Glomerular endothelial cell (primary cell): Measurements from ENCODE around the gene OR4C3. TPM values are rescaled to one million over a fixed set of nuclear protein-coding genes. Genes with fewer than 3 reads are reported as not detected.
"Not testable (repeated sequence)": the region's sequence is repeated elsewhere in the genome, so short reads cannot be mapped to it uniquely, and the experiment has no call there.

Experiments used
- DNase-seq: peaks from one replicate; pipeline ENCODE4 v3.0.0-alpha.2; 2011; ENCODE audit warnings: low read depth, low spot score; ENCODE audit errors: extremely low read depth
- total RNA-seq: library from RNA; depleted of rRNA; stranded (reverse); fragments of >200 nt; gene quantifications from 2 replicates; pipeline ENCODE4 v1.2.3, GENCODE V29; 2015

Gene OR4C3
- total RNA-seq, result not detected in 2 replicates

GRCh38 chr11:48324620-48325019 lies at the start of gene OR4C3:
OR4C3 (plus strand) TSS chr11:48324920; CDS start chr11:48325022, 102 bp downstream.
- DNase-seq, result not testable (repeated sequence)

GRCh38 chr11:48305923-48306322 lies 18.8 kb upstream of the OR4C3 start, which contains the start of gene OR4S1:
OR4S1 (plus strand) TSS chr11:48306223; CDS start chr11:48306223, 0 bp downstream.
- no peak for DNase-seq

DNA sequence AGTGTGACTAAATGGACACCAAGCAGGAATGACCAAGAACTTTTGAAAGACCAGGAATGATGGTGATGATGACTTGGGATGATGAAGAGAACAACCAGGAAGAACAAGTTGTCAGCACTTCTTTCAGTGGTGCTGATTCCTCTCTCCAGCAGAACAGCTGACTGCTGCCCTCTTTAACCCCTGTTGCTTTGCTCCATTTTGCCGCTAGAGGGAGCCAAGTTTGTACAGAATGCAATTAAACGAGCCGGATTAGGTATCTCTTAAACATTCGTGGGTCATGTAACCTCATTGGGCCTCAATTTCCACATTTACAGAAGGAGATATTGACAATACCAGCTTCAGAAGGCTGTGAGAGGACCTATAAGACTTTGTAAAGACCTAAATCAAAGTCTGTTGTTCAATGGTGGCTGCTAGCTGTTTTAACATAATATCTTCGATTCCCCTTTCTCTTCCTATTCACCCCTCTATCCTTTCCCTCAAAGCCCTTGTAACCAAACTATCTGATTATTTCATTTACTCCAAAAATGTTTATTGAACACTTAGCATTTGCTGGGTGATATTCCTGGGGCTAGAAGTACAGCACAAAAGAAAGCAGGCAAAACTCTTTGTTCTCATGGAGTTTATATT lies 16.8 kb upstream of the OR4C3 start:
- peak; percentile 36 for DNase-seq

DNA sequence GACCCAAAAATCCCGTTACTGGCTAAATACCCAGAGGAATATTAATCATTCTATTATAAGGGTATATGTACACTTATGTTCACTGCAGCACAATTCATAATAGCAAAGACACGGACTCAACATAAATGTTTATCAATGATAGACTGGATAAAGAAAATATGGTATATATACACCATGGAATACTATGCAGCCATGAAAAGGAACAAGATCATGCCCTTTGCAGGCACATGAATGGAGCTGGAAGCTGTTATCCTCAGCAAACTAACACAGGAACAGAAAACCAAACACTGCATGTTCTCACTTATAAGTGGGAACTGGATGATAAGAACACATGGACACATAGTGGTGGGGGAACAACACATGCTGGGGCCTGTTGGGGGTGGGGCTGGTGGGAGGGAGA lies 11.1 kb upstream of the OR4C3 start:
- not testable (repeated sequence) for DNase-seq

DNA sequence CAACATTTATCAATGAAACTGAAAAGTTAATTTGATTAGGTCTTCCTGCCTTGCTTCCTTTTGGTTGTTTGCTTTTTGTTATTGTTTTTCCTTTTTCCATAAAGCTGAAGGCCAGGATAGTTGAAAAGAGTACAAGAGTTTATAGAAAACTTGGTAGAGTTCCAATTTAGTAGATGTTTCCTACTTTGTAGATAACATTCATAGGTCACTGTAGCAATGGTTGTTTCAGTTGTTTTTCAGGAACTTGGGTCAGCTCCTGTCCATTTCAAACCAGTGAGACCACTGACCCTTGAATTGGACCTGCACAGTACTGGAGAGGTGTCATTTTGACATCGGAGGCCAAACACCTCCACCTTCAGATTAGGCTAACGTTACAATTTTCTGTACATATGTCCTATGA lies 4.9 kb upstream of the OR4C3 start:
- not testable (repeated sequence) for DNase-seq

DNA sequence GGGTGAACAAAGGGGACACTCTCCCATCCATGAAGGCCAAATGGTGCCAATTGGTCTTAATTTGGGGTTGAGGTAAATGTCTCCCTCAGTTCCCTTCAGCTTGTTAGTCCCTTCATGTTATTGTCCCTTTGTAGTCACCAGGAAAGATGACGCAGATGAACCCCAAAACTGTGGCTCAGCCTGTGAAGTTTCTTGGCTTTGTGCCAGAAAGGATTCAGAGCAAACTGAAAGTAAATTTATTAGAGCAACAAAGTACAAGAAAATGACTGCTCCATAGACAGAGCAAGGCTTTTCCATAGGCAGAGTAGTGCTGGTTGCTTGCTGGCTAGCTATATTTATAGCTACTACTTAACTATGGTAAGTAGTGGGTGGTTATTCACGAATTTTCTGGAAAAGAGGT lies 16.7 kb downstream of the OR4C3 start:
- DNase-seq, result no peak

DNA sequence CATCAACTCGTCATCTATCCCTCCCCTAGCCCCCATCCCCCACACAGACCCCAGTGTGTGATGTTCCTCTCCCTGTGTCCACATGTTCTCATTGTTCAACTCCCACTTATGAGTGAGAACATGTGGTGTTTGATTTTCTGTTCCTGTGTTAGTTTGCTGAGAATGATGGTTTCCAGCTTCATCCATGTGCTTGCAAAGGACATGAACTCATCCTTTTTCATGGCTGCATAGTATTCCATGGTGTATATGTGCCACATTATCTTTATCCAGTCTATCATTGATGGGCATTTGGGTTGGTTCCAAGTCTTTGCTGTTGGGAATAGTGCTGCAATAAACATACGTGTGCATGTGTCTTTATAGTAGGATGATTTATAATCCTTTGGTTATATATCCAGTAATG lies 17.8 kb downstream of the OR4C3 start:
- DNase-seq, result not testable (repeated sequence)

- not testable (repeated sequence) for DNase-seq
These were observed 21.6 kb downstream of the OR4C3 start for GRCh38 chr11:48346286-48346685.

- no peak for DNase-seq
These were observed 29.3 kb downstream of the OR4C3 start for GRCh38 chr11:48354013-48354412.

DNA sequence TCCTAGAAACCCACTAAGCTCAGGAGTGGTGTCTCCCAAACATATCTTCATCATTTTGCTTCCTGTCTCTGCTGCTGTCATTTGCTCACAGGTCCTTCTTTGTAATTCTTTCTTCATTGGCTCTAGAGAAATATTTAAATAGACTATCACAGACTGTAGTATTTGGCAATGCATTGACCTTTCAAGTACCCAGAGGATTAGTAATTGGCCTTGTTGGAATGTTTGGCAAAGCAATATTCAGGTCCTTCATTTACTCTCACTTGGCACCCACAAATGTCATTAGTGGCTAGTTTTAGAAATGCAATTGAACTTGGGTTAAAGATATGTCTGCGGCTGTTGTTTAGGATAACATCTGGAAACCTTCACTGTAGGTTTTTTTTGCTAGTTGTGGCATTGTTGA lies 30.0 kb downstream of the OR4C3 start:
- DNase-seq, result no peak

- not testable (repeated sequence) for DNase-seq
These were observed 36.6 kb downstream of the OR4C3 start for GRCh38 chr11:48361289-48361688.

- DNase-seq, result no peak
These were observed 41.6 kb downstream of the OR4C3 start, which contains the start of gene OR4C5 for GRCh38 chr11:48366365-48366764. OR4C5 (minus strand) TSS chr11:48366465; CDS start chr11:48366465, 0 bp downstream.

Other genes starting within 250 kb of the OR4C3 start
- not detected in 2 replicates for gene OR4B1, start 108.1 kb upstream of the OR4C3 start, total RNA-seq
- gene OR4X2, start 79.8 kb upstream of the OR4C3 start, total RNA-seq, result not detected in 2 replicates
- not detected in 2 replicates for gene OR4X1, start 61.1 kb upstream of the OR4C3 start, total RNA-seq
- gene OR4S1, start 18.7 kb upstream of the OR4C3 start, total RNA-seq, result not detected in 2 replicates
- not detected in 2 replicates for gene OR4C5, start 41.5 kb downstream of the OR4C3 start, total RNA-seq
- gene OR4A47, start 163.9 kb downstream of the OR4C3 start, total RNA-seq, result not detected in 2 replicates